H1 (cell line): Measurements from ENCODE around the gene CCN6. TPM values are rescaled to one million over a fixed set of nuclear protein-coding genes. Genes with fewer than 3 reads are reported as not detected.

Experiments
- CTCF ChIA-PET: fragments of 300-600 bp; sonication (Branson Sonifier 250); formaldehyde crosslinking; loops from one replicate; lab custom pipeline; 2021; ENCODE audit not compliant: partially characterized antibody; lab: Charles Lee
- POLR2A ChIA-PET: fragments of 300-600 bp; sonication (Branson Sonifier 250); formaldehyde crosslinking; loops from one replicate; lab custom pipeline; 2021; ENCODE audit warnings: inconsistent platforms; ENCODE audit not compliant: partially characterized antibody; lab: Charles Lee
- DNase-seq, 2 experiments: peaks; one replicate each; pipeline versions ENCODE4 v3.0.0 to v3.0.0-alpha.2; 2010 to 2022; ENCODE audit warnings: low spot score in 2 of 2, low read depth in 1 of 2, mixed read lengths in 1 of 2
- FAIRE-seq: peaks from 2 replicates; lab custom pipeline; 2011; peaks lifted over from hg19 to GRCh38; lab: Jason Lieb, UNC
- H2AFZ ChIP-seq: 2 replicates; pipeline ENCODE4 v1.8.1; 2012; ENCODE audit warnings: low read length, inconsistent platforms
- H2AK5ac ChIP-seq: 2 replicates; pipeline ENCODE4 v1.6.1; 2013; ENCODE audit warnings: low read depth, low read length
- H2BK120ac ChIP-seq: replicated peaks from 2 replicates; pipeline ENCODE3; 2013; ENCODE audit warnings: low read depth, low read length, inconsistent platforms
- H2BK12ac ChIP-seq: 2 replicates; pipeline ENCODE4 v1.6.1; 2013; ENCODE audit warnings: low read depth, low read length
- H2BK15ac ChIP-seq: 2 replicates; pipeline ENCODE4 v1.6.1; 2013; ENCODE audit warnings: low read length
- H2BK20ac ChIP-seq: 2 replicates; pipeline ENCODE4 v1.6.1; 2013; ENCODE audit warnings: low read length
- H2BK5ac ChIP-seq: 2 replicates; pipeline ENCODE4 v1.6.1; 2013; ENCODE audit warnings: low read depth, low read length
- H3K14ac ChIP-seq: 2 replicates; pipeline ENCODE4 v1.6.1; 2013; ENCODE audit warnings: inconsistent platforms; ENCODE audit not compliant: insufficient read length
- H3K18ac ChIP-seq: 2 replicates; pipeline ENCODE4 v1.6.1; 2013; ENCODE audit warnings: low read length; ENCODE audit errors: extremely low read depth
- H3K23ac ChIP-seq: 2 replicates; pipeline ENCODE4 v1.6.1; 2013; ENCODE audit warnings: inconsistent platforms; ENCODE audit not compliant: insufficient read length
- H3K23me2 ChIP-seq: 2 replicates; pipeline ENCODE4 v1.6.1; 2013; ENCODE audit warnings: low read depth, low read length
- H3K27ac ChIP-seq: 2 replicates; pipeline ENCODE4 v1.6.1; 2011; ENCODE audit warnings: low read depth, low read length, inconsistent platforms
- H3K27me3 ChIP-seq, 4 experiments: replicated peaks in 1 of 4; 1 replicate in 1 of 4; 2 replicates in 3 of 4; pipeline versions ENCODE4 v1.6.1 to v1.8.1; 2011 to 2013; ENCODE audit warnings: low read length in 3 of 4, mild to moderate bottlenecking in 3 of 4, inconsistent platforms in 2 of 4, mixed read lengths in 2 of 4, moderate library complexity in 1 of 4; ENCODE audit not compliant: control insufficient read depth in 3 of 4, insufficient read depth in 3 of 4; ENCODE audit errors: extremely low read depth in 1 of 4
- H3K36me3 ChIP-seq, 4 experiments: 2 replicates each; pipeline versions ENCODE4 v1.6.1 to v1.8.1; 2011 to 2013; ENCODE audit warnings: mild to moderate bottlenecking in 4 of 4, low read length in 3 of 4, moderate library complexity in 2 of 4, control low read depth in 1 of 4, inconsistent platforms in 1 of 4; ENCODE audit not compliant: insufficient read depth in 4 of 4, control insufficient read depth in 2 of 4
- H3K4ac ChIP-seq: replicated peaks from 2 replicates; pipeline ENCODE3; 2013; ENCODE audit warnings: low read length, low read depth, mixed read lengths, inconsistent platforms; ENCODE audit not compliant: insufficient read length
- H3K4me1 ChIP-seq, 4 experiments: replicated peaks in 1 of 4; 1 replicate in 1 of 4; 2 replicates in 3 of 4; pipeline versions ENCODE4 v1.6.1 to v1.8.1; 2011 to 2013; ENCODE audit warnings: low read length in 3 of 4, inconsistent platforms in 2 of 4, mixed read lengths in 1 of 4; ENCODE audit not compliant: insufficient read depth in 4 of 4, control insufficient read depth in 3 of 4
- H3K4me2 ChIP-seq, 2 experiments: 2 replicates each; pipeline versions ENCODE4 v1.6.1 to v1.8.1; 2011 to 2013; ENCODE audit warnings: low read depth in 2 of 2, low read length in 2 of 2, control low read depth in 1 of 2, inconsistent platforms in 1 of 2, mild to moderate bottlenecking in 1 of 2; ENCODE audit not compliant: insufficient read depth in 1 of 2
- H3K4me3 ChIP-seq, 4 experiments: fragments of 200-600, 300-600 bp in 1 of 4; sonication (generic), shearing (Covaris generic), sonication (Bioruptor Twin) in 1 of 4; 2 replicates each; pipeline versions ENCODE4 v1.5.1 to v1.8.1; 2011 to 2016; ENCODE audit warnings: low read length in 4 of 4, low read depth in 3 of 4, control low read depth in 2 of 4, inconsistent platforms in 2 of 4, mild to moderate bottlenecking in 2 of 4, mixed read lengths in 1 of 4, moderate library complexity in 1 of 4; ENCODE audit not compliant: insufficient read depth in 2 of 4; ENCODE audit errors: extremely low read depth in 1 of 4
- H3K56ac ChIP-seq: replicated peaks from 2 replicates; pipeline ENCODE3; 2013; ENCODE audit warnings: low read depth, mild to moderate bottlenecking, mixed read lengths, low read length, inconsistent platforms; ENCODE audit not compliant: insufficient read length
- H3K79me1 ChIP-seq: 2 replicates; pipeline ENCODE4 v1.6.1; 2013; ENCODE audit warnings: low read depth, low read length, control low read depth
- H3K79me2 ChIP-seq, 2 experiments: 2 replicates each; pipeline versions ENCODE4 v1.6.1 to v1.8.1; 2012 to 2013; ENCODE audit warnings: low read length in 2 of 2, mild to moderate bottlenecking in 2 of 2, inconsistent platforms in 1 of 2; ENCODE audit not compliant: insufficient read depth in 2 of 2, control insufficient read depth in 1 of 2
- H3K9ac ChIP-seq, 4 experiments: replicated peaks in 1 of 4; 1 replicate in 1 of 4; 2 replicates in 3 of 4; pipeline versions ENCODE4 v1.6.1 to v1.8.1; 2011 to 2013; ENCODE audit warnings: low read depth in 3 of 4, low read length in 3 of 4, control low read depth in 2 of 4, mild to moderate bottlenecking in 2 of 4, moderate library complexity in 2 of 4, inconsistent platforms in 1 of 4; ENCODE audit errors: extremely low read depth in 1 of 4
- H3K9me3 ChIP-seq, 2 experiments: 2 replicates each; pipeline versions ENCODE4 v1.6.1 to v1.8.1; 2012 to 2013; ENCODE audit warnings: mild to moderate bottlenecking in 2 of 2, moderate library complexity in 2 of 2, control low read depth in 1 of 2, inconsistent platforms in 1 of 2, low read depth in 1 of 2, low read length in 1 of 2, mixed read lengths in 1 of 2; ENCODE audit not compliant: insufficient read depth in 2 of 2
- H4K20me1 ChIP-seq, 2 experiments: replicated peaks in 1 of 2; 2 replicates each; pipeline versions ENCODE3 to v1.8.1; 2011 to 2013; ENCODE audit warnings: inconsistent platforms in 2 of 2, low read length in 2 of 2, mild to moderate bottlenecking in 1 of 2; ENCODE audit not compliant: insufficient read depth in 2 of 2, control insufficient read depth in 1 of 2
- H4K5ac ChIP-seq: 2 replicates; pipeline ENCODE4 v1.6.1; 2013; ENCODE audit warnings: low read length, low read depth, mixed read lengths, inconsistent platforms; ENCODE audit not compliant: insufficient read length
- H4K8ac ChIP-seq: 2 replicates; pipeline ENCODE4 v1.8.0; 2013; ENCODE audit warnings: mild to moderate bottlenecking, moderate library complexity, low read length, inconsistent platforms; ENCODE audit not compliant: insufficient read depth; ENCODE audit errors: extremely low read depth
- H4K91ac ChIP-seq: replicated peaks from 2 replicates; pipeline ENCODE3; 2013; ENCODE audit warnings: low read length, mixed read lengths, inconsistent platforms; ENCODE audit not compliant: insufficient read length
- HDAC2 ChIP-seq, 2 experiments: fragments of 300-600 bp in 1 of 2; sonication (generic) in 1 of 2; IDR thresholded peaks; 2 replicates each; pipeline ENCODE4 v1.6.1; 2011 to 2012; ENCODE audit warnings: low read depth in 2 of 2, low read length in 2 of 2, mild to moderate bottlenecking in 2 of 2, moderate library complexity in 2 of 2, borderline replicate concordance in 1 of 2, inconsistent platforms in 1 of 2
- POU5F1 ChIP-seq: IDR thresholded peaks from 2 replicates; pipeline ENCODE4 v1.6.1; 2011; ENCODE audit warnings: low read depth, mild to moderate bottlenecking, low read length, moderate library complexity
- SIX5 ChIP-seq: IDR thresholded peaks from 2 replicates; pipeline ENCODE4 v1.6.1; 2011; ENCODE audit warnings: mild to moderate bottlenecking, low read depth, low read length
- WGBS, 2 experiments: shearing (Covaris generic) in 1 of 2; methylation state at CpG; one replicate each; pipeline versions ENCODE4 v1.1.6 to v1.1.7; 2013 to 2015; ENCODE audit warnings: low lambda C conversion rate in 2 of 2, mixed read lengths in 2 of 2, inconsistent platforms in 1 of 2, low coverage in 1 of 2, missing lambda C conversion rate in 1 of 2; ENCODE audit not compliant: insufficient replicate concordance in 2 of 2, insufficient coverage in 1 of 2, insufficient read length in 1 of 2; ENCODE audit errors: extremely low coverage in 1 of 2, missing lambda C conversion rate in 1 of 2; 5-methylcytosine and 5-hydroxymethylcytosine counted together
- polyA plus RNA-seq, 7 experiments: library from polyadenylated mRNA; depleted of rRNA in 3 of 7; stranded (reverse) in 5 of 7; unstranded in 2 of 7; fragments of >200 nt in 5 of 7; fragments of 200-250 nt in 2 of 7; gene quantifications; 1 replicate in 5 of 7; 2 replicates in 1 of 7; 4 replicates in 1 of 7; pipeline versions ENCODE4 v1.2.1 to v1.2.3, GENCODE V29; 2011 to 2013; ENCODE audit warnings: missing spikeins in 2 of 7, mixed read lengths in 2 of 7
- total RNA-seq: library from RNA; stranded (reverse); fragmentation: NEBNext Ultra II Directional; extraction: Animal tissue kit (Norgen Biotek cat#: 25700); gene quantifications from 2 replicates; pipeline ENCODE4 v1.2.1, GENCODE V29; 2021

CCN6 gene
- total and polyA plus RNA-seq, 2 of the 8 experiments (the other 6 are each of a cell fraction or from before 2014, with no cell fraction given) = not detected

GRCh38 chr6:112026933-112027332, 27.0 kb upstream of the CCN6 start:
- Histone ChIP-seq H3K79me2 (no peaks in the 10 kb centered on the region), H3K23me2 (no peaks in the 10 kb centered on the region; the same call in 1 of the 2 replicates), H3K36me3 (no peaks in the 10 kb centered on the region), H3K18ac (no peak overlapping the region), H2BK15ac (no peak overlapping the region), H3K27ac (no peak overlapping the region), H2BK5ac (no peak overlapping the region), H4K91ac (no peak overlapping the region), H3K4me3 (no peak overlapping the region), H3K4me1 (no peaks in the 10 kb centered on the region), H2BK120ac (no peak overlapping the region), H3K4ac (no peak overlapping the region), H3K9ac (no peak overlapping the region), H2BK12ac (no peak overlapping the region), H3K9me3 (peaks cover 3 to 4% of the 10 kb centered on the region in 2 experiments; a peak in 1 of 4 replicates), H2BK20ac (no peak overlapping the region), H3K14ac (no peak overlapping the region), H3K4me2 (no peak overlapping the region), H3K27me3 (no peaks in the 10 kb centered on the region), H2AK5ac (no peak overlapping the region), H2AFZ (no peak overlapping the region; the same call in 1 of the 2 replicates), H3K56ac (no peak overlapping the region), H3K79me1 (no peaks in the 10 kb centered on the region), H4K5ac (no peak overlapping the region), H4K20me1 (no peaks in the 10 kb centered on the region), H3K23ac (no peak overlapping the region), H4K8ac (no peak overlapping the region)
- DNase-seq (no peak), FAIRE-seq (no peak)
- ChIA-PET CTCF (interaction anchor here (0.8 to 5.2 kb wide), 8 partner anchors 11 to 353 kb away, joined by 3 to 98 read pairs (median 4); no protein-coding TSS in a partner anchor), POLR2A (interaction anchor here (0.8 kb wide), 1 partner anchor 9 kb away, joined by 3 read pairs; no protein-coding TSS in a partner anchor)
- WGBS, 2 experiments = 91% methylated on average over 4 of the region's 4 CpGs; no CpG with 5 or more reads in 1 of the 2 experiments
- TF ChIP-seq SIX5 = no peak
- no peak for TF ChIP-seq POU5F1
- no peak for TF ChIP-seq HDAC2 (IDR thresholded peaks at IDR 0.05; ENCODE audit: borderline replicate concordance in 1 of 2, low read depth in 2 of 2, low read length in 2 of 2)
